ENCODE measurements around the gene RMDN2.

- TF ChIP-seq, protein P1, sequence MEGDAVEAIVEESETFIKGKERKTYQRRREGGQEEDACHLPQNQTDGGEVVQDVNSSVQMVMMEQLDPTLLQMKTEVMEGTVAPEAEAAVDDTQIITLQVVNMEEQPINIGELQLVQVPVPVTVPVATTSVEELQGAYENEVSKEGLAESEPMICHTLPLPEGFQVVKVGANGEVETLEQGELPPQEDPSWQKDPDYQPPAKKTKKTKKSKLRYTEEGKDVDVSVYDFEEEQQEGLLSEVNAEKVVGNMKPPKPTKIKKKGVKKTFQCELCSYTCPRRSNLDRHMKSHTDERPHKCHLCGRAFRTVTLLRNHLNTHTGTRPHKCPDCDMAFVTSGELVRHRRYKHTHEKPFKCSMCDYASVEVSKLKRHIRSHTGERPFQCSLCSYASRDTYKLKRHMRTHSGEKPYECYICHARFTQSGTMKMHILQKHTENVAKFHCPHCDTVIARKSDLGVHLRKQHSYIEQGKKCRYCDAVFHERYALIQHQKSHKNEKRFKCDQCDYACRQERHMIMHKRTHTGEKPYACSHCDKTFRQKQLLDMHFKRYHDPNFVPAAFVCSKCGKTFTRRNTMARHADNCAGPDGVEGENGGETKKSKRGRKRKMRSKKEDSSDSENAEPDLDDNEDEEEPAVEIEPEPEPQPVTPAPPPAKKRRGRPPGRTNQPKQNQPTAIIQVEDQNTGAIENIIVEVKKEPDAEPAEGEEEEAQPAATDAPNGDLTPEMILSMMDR (IDR thresholded peaks at IDR 0.05) = no peak
- TF ChIP-seq ZFX (IDR thresholded peaks at IDR 0.05; ENCODE audit: borderline replicate concordance) = no peak
These were observed 101.8 kb downstream of the RMDN2 start for GRCh38 chr2:38026846-38027245.

All from 22Rv1 (cell line).